Measurements from ENCODE around the gene HCN4. TPM values are rescaled to one million over a fixed set of nuclear protein-coding genes. Genes with fewer than 3 reads are reported as not detected.

HCN4 gene
- total and polyA plus RNA-seq, 10 donors = not detected

- no peak for DNase-seq
- 74 to 89% (median 84%) methylated on average over 2 of the region's 2 CpGs for WGBS, 5 donors
- no peaks in the 10 kb centered on the region for H3K27me3 ChIP-seq (replicated peaks in 1 of 7)
- H3K4me1 ChIP-seq = peaks cover 0 to 32% (median 15%) of the 10 kb centered on the region in 6 donors
- no peak overlapping the region for H3K4me3 ChIP-seq
- no peak overlapping the region for H3K27ac ChIP-seq
- H3K36me3 ChIP-seq = peaks cover 0 to 20% (median 2%) of the 10 kb centered on the region in 6 donors
- TF ChIP-seq POLR2A (IDR thresholded peaks at IDR 0.05) = no peak
- no peak for TF ChIP-seq CTCF (IDR thresholded peaks at IDR 0.05 in 8 of 11, conservative IDR thresholded peaks at IDR 0.05 in 3 of 11)
- no peak for TF ChIP-seq POLR2AphosphoS5 (IDR thresholded peaks at IDR 0.05)
- intact Hi-C loops (cut with DNase I; ENCODE audit: low total_unique reads) = no loop called here
- no peaks in the 10 kb centered on the region for H3K9me3 ChIP-seq
Observed at GRCh38 chr15:73283366-73283962, 85.3 kb downstream of the HCN4 start.

GRCh38 chr15:73282567-73283365 lies 86.0 kb downstream of the HCN4 start:
- Histone ChIP-seq H3K4me3 (no peak overlapping the region), H3K4me1 (peaks cover 0 to 27% (median 15%) of the 10 kb centered on the region in 6 donors), H3K9me3 (no peaks in the 10 kb centered on the region), H3K27me3 (replicated peaks in 1 of 7) (no peaks in the 10 kb centered on the region), H3K36me3 (peaks cover 0 to 16% (median 0%) of the 10 kb centered on the region in 6 donors), H3K27ac (no peak overlapping the region)
- 81 to 93% (median 93%) methylated on average over 8 of the region's 8 CpGs for WGBS, 5 donors
- DNase-seq = no peak
- TF ChIP-seq POLR2A (IDR thresholded peaks at IDR 0.05) (no peak), POLR2AphosphoS5 (IDR thresholded peaks at IDR 0.05) (no peak), CTCF (IDR thresholded peaks at IDR 0.05 in 8 of 11, conservative IDR thresholded peaks at IDR 0.05 in 3 of 11) (no peak)
- intact Hi-C loops (cut with DNase I; ENCODE audit: low total_unique reads) = no loop called here

GRCh38 chr15:73275862-73276261 lies 92.9 kb downstream of the HCN4 start:
- Histone ChIP-seq H3K27me3 (replicated peaks in 1 of 7) (no peaks in the 10 kb centered on the region), H3K4me1 (peaks cover 0 to 7% (median 2%) of the 10 kb centered on the region in 6 donors), H3K4me3 (no peak overlapping the region), H3K36me3 (peaks cover 0 to under 1% (median 0%) of the 10 kb centered on the region in 6 donors), H3K9me3 (no peaks in the 10 kb centered on the region), H3K27ac (no peak overlapping the region)
- TF ChIP-seq CTCF (IDR thresholded peaks at IDR 0.05 in 8 of 11, conservative IDR thresholded peaks at IDR 0.05 in 3 of 11) (no peak), POLR2AphosphoS5 (IDR thresholded peaks at IDR 0.05) (no peak), POLR2A (IDR thresholded peaks at IDR 0.05) (no peak)
- DNase-seq = no peak
- intact Hi-C loops (cut with DNase I; ENCODE audit: low total_unique reads) = no loop called here

Measured in spleen (tissue), 11 donors.